OCI-LY7 (cell line): ENCODE results near the gene DYNLRB1. TPM values are rescaled to one million over a fixed set of nuclear protein-coding genes. Genes with fewer than 3 reads are reported as not detected.

Source experiments
- BruUV-seq: library from RNA; stranded (reverse); fragments of 400-500 nt; replicated peaks from 2 replicates; lab custom pipeline; 2021; lab: Mats Ljungman, UMichigan
- CTCF ChIA-PET: fragments of 300-600 bp; sonication (Branson Sonifier 250); formaldehyde crosslinking; loops from one replicate; lab custom pipeline; 2022; ENCODE audit warnings: antibody characterized with exemption; ENCODE audit not compliant: unreplicated experiment; lab: Charles Lee
- POLR2A ChIA-PET: fragments of 300-600 bp; sonication (Branson Sonifier 250); formaldehyde crosslinking; loops from one replicate; lab custom pipeline; 2022; ENCODE audit warnings: antibody characterized with exemption; lab: Charles Lee
- DNase-seq: peaks from one replicate; pipeline ENCODE4 v3.0.0-alpha.2; 2015; ENCODE audit warnings: low spot score
- H2AFZ ChIP-seq: fragments of 200-600 bp; sonication (generic), shearing (Covaris generic); 2 replicates; pipeline ENCODE4 v1.6.1; 2014; ENCODE audit warnings: mild to moderate bottlenecking, antibody characterized with exemption, low read length, moderate library complexity
- H3K27ac ChIP-seq: fragments of 200-600 bp; sonication (generic); 2 replicates; pipeline ENCODE4 v1.5.1; 2014; ENCODE audit warnings: mixed run types, low read depth, mild to moderate bottlenecking, moderate library complexity, low read length, inconsistent platforms; ENCODE audit not compliant: poor library complexity, severe bottlenecking
- H3K36me3 ChIP-seq: fragments of 200-600 bp; sonication (generic); 2 replicates; pipeline ENCODE4 v1.6.1; 2014; ENCODE audit warnings: mild to moderate bottlenecking, antibody characterized with exemption, low read length, moderate library complexity, mixed read lengths; ENCODE audit not compliant: insufficient read depth
- H3K4me1 ChIP-seq: fragments of 200-600 bp; sonication (generic); 2 replicates; pipeline ENCODE4 v1.5.1; 2014; ENCODE audit warnings: mild to moderate bottlenecking, low read length; ENCODE audit not compliant: insufficient read depth, poor library complexity, severe bottlenecking
- H3K4me2 ChIP-seq: fragments of 200-600 bp; sonication (generic); 2 replicates; pipeline ENCODE4 v1.6.1; 2014; ENCODE audit warnings: mild to moderate bottlenecking, low read length
- H3K4me3 ChIP-seq: fragments of 200-600 bp; sonication (generic); 2 replicates; pipeline ENCODE4 v1.5.1; 2014; ENCODE audit warnings: mild to moderate bottlenecking, low read depth, low read length; ENCODE audit not compliant: poor library complexity, severe bottlenecking
- H3K79me2 ChIP-seq: fragments of 200-600 bp; sonication (generic); 2 replicates; pipeline ENCODE4 v1.6.1; 2016; ENCODE audit warnings: low read depth, mild to moderate bottlenecking, low read length, moderate library complexity, mixed read lengths; ENCODE audit not compliant: insufficient read depth
- H3K9me2 ChIP-seq: fragments of 200-600 bp; sonication (generic); 2 replicates; pipeline ENCODE4 v1.6.1; 2016; ENCODE audit warnings: mild to moderate bottlenecking, low read length, mixed read lengths; ENCODE audit not compliant: insufficient read depth
- H3K9me3 ChIP-seq: fragments of 200-600 bp; sonication (generic); 2 replicates; pipeline ENCODE4 v1.6.1; 2014; ENCODE audit warnings: mild to moderate bottlenecking, mixed run types, low read length, mixed read lengths
- H4K20me1 ChIP-seq: fragments of 200-600 bp; sonication (generic); 2 replicates; pipeline ENCODE4 v1.6.1; 2014; ENCODE audit warnings: mild to moderate bottlenecking, antibody characterized with exemption, low read length, moderate library complexity, mixed read lengths; ENCODE audit not compliant: insufficient read depth
- CTCF ChIP-seq: fragments of 200-600 bp; sonication (generic); conservative IDR thresholded peaks from 2 replicates; pipeline ENCODE4 v1.5.1; 2014; ENCODE audit warnings: mild to moderate bottlenecking, antibody characterized with exemption, low read length, moderate library complexity, mixed read lengths
- EZH2phosphoT487 ChIP-seq: fragments of 200-600 bp; sonication (generic); IDR thresholded peaks from 2 replicates; pipeline ENCODE4 v1.6.1; 2018; ENCODE audit warnings: low read depth, borderline replicate concordance, mild to moderate bottlenecking, mixed run types, antibody characterized with exemption, low read length, moderate library complexity, mixed read lengths
- intact Hi-C: fragments of 100-400 bp; cut with micrococcal nuclease; formaldehyde crosslinking; loops from one replicate; pipeline ENCODE4 v1.10.0; 2022; ENCODE audit not compliant: unreplicated experiment
- total RNA-seq, 2 experiments: library from RNA; depleted of rRNA in 1 of 2; stranded (reverse); fragments of >200 nt in 1 of 2; shearing (Covaris generic) in 1 of 2; gene quantifications; 2 replicates each; pipeline ENCODE4 v1.2.3, GENCODE V29; 2014 to 2022

Gene DYNLRB1
- total RNA-seq, 2 experiments from 2014 or later, result 94.2 to 128 TPM

- Histone ChIP-seq H3K9me3 (no peaks in the 10 kb centered on the region), H3K36me3 (peaks cover 5% of the 10 kb centered on the region; the same call in 1 of the 2 replicates), H3K4me2 (no peak overlapping the region), H3K79me2 (no peaks in the 10 kb centered on the region), H2AFZ (no peak overlapping the region), H3K4me1 (peaks cover 6% of the 10 kb centered on the region), H4K20me1 (no peaks in the 10 kb centered on the region), H3K4me3 (no peak overlapping the region), H3K9me2 (no peaks in the 10 kb centered on the region), H3K27ac (no peak overlapping the region)
- ChIA-PET POLR2A (interaction anchor here (0.7 kb wide), 1 partner anchor 229 kb away, joined by 3 read pairs; no protein-coding TSS in a partner anchor), CTCF (no interaction called here)
- intact Hi-C loops, result no loop called here
- BruUV-seq, result no TSS peak
- no peak for TF ChIP-seq CTCF
- DNase-seq, result no peak
Measured at GRCh38 chr20:34569598-34569997, 53.4 kb downstream of the DYNLRB1 start.

GRCh38 chr20:34570859-34571306, 54.7 kb downstream of the DYNLRB1 start:
- Histone ChIP-seq H3K4me2 (no peak overlapping the region), H3K27ac (no peak overlapping the region), H3K9me3 (no peaks in the 10 kb centered on the region), H4K20me1 (no peaks in the 10 kb centered on the region), H3K9me2 (no peaks in the 10 kb centered on the region), H2AFZ (no peak overlapping the region), H3K4me3 (no peak overlapping the region), H3K79me2 (no peaks in the 10 kb centered on the region), H3K36me3 (peaks cover 7% of the 10 kb centered on the region; the same call in 1 of the 2 replicates), H3K4me1 (peaks cover 6% of the 10 kb centered on the region)
- intact Hi-C loops, result no loop called here
- no TSS peak for BruUV-seq
- no peak for TF ChIP-seq CTCF
- no peak for TF ChIP-seq EZH2phosphoT487
- no peak for DNase-seq
- ChIA-PET CTCF (no interaction called here), POLR2A (interaction anchor here (0.6 kb wide), 1 partner anchor 234 kb away, joined by 3 read pairs; no protein-coding TSS in a partner anchor)

GRCh38 chr20:34571753-34572152, 55.5 kb downstream of the DYNLRB1 start:
- no peaks in the 10 kb centered on the region for H3K79me2 ChIP-seq
- no peak overlapping the region for H3K4me2 ChIP-seq
- DNase-seq, result no peak
- H3K9me2 ChIP-seq, result no peaks in the 10 kb centered on the region
- intact Hi-C loops, result no loop called here
- H4K20me1 ChIP-seq, result no peaks in the 10 kb centered on the region
- ChIA-PET POLR2A (no interaction called here), CTCF (no interaction called here)
- H3K9me3 ChIP-seq, result no peaks in the 10 kb centered on the region
- no peak overlapping the region for H3K4me3 ChIP-seq
- no peak for TF ChIP-seq EZH2phosphoT487
- TF ChIP-seq CTCF, result no peak
- no peak overlapping the region for H3K27ac ChIP-seq
- no peak overlapping the region for H2AFZ ChIP-seq
- no TSS peak for BruUV-seq
- H3K36me3 ChIP-seq, result peaks cover 7% of the 10 kb centered on the region; the same call in 1 of the 2 replicates
- H3K4me1 ChIP-seq, result peaks cover 6% of the 10 kb centered on the region
